ENCODE measurements around the gene SCEL.

The SCEL gene

DNA sequence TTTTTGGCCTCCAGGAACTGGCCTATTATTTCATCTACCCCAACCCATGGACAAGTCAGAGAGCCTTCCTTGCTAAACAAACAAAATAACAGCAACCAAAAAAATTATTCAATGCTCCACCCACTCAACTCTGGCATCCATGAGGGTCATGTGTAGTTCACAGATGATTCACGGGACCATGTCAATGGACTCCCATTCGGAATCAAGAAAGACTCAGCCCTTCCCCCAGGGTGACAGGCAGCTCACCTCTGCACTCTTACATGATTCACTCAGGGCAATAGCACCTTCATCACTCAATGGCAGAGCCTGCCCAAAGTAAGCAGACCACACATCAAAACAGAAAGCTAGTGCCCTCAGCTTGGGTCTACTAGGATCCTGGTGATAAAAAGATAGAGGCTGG, 14.3 kb upstream of the SCEL start:
- DNase-seq (ENCODE audit: low read depth in 3 of 3), result no peak

DNA sequence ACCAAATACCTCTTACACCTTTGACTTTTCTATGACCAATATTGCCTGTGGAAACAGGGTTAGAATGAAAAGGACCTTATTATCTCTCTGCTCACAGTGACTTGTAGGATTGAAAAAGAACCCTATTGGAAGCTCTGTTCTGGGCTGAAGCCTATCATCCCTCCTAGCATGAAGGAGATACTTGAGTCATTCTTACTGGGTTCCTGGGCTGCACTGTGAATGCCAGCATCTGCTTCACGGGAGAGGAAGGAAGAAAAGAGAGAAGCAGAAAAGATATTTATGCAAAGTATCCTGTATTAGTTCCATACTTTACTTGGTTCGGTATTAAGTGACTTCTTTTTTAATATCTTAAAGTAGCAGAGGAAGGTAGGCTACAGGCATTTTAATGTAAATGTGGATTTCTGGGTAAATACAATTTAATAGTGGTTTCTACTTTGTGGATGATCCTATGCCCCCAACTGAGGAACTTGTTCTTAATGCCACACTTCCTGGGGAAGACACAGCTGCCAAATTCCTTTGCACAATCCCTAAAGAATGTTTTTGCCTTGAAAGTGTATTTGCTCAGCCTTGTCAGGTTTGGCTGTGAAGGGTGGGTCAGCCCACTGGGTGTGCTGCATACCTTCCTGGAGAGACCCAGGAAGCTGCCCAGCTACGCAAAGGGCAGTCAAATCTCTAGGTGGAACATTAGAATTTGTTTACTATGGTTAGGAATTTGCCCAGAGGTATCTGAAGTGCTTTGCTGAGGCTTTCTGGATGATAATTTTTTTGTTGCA, 13.7 kb upstream of the SCEL start:
- no peak for DNase-seq (ENCODE audit: low read depth in 3 of 3)

DNA sequence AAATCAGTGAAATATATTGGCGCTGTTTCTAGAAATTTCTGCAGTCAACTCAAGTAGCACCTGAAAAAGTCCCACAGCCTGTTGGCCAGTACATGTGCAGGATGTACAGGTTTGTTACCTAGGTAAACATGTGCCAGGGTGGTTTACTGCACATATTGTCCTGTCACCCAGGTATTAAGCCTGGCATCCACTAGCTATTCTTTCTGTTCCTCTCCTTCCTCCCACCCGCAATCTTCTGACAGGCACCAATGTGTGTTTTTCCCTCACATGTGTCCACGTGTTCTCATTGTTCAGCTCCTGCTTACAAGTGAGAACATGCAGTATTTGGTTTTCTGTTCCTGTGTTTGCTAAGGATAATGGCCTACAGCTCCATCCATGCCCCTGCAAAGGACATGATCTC, 13.1 kb upstream of the SCEL start:
- no peak for DNase-seq (ENCODE audit: low read depth in 3 of 3)

DNA sequence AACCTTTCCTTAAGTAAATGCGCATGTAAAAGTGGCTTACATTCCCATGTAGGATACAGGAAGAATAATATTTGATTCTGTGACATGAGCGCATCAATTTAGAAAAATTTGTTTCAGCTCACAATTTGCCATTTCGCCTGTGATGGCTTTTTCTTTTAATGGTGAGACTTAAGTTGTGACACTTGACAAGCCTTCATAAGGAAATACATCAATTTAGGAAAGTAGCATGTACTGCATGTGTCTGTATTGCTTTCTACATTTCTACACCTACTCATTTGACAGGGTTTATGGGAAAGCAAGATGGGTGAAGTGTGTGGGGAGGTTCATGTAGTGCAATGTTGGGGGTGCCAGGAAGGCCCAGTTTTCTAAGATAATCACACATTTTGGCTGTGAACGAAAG, 12.1 kb upstream of the SCEL start:
- DNase-seq (ENCODE audit: low read depth in 3 of 3), result no peak

DNA sequence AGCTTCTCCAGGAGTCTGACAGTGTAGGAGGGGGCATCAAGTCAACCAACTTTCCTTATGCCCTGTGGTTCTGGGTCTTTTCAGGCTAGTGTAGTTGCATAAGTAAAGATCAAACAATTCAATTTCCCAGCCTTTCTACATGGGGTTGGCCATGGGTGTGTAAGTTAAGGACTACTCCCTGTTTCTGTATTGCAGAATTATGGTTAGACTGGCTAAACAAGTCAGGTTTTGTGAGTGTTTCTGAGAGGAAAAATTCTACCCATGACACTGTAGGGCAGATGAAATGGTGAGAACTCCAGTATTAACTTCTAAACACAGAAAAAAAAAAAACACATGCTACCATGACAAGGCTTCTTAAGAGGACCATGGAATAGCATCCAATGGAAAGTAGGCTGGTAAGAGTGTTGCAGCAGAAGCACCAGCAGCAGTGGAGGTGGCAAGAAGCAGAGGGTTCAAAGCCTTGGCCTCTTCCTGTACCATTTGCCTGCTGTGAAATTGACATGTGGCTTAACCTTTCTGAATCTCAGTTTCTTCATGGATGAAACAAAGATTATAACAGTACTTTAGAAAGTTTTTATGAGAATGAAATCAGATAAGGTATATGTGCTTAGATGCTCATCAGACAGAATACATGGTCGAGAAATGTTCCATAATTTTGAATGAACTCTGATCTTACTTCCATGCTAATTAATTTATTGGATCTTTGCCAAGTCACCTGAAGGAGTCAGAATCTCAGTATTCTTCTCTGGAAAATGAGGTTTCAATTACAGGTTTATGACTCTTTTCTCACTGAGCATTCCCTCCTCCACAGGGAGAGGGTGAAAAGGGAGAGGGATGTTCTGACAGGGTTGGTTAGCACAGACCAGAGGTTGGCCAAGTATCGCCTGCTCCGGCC, 11.4 kb upstream of the SCEL start:
- no peak for DNase-seq (ENCODE audit: low read depth in 3 of 3)

DNA sequence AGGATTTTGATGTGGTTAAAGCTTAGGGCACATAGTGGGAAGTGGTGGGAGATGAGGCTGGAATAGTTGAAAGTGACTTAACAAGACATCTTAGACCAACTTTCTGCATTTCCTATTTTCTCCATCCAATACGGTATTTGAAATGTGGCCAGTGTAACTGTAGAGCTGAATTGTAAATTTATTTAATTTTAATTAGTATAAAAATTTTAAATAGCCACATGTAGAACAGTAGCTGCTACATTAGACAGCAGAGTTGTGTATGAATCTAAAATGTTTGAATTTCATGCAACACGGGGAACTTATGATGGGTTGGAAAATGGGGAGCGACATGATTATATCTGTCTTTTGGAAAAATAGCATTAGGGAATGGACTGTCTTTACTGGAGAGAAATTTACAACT, 7.1 kb upstream of the SCEL start:
- DNase-seq (ENCODE audit: low read depth in 3 of 3), result no peak

DNA sequence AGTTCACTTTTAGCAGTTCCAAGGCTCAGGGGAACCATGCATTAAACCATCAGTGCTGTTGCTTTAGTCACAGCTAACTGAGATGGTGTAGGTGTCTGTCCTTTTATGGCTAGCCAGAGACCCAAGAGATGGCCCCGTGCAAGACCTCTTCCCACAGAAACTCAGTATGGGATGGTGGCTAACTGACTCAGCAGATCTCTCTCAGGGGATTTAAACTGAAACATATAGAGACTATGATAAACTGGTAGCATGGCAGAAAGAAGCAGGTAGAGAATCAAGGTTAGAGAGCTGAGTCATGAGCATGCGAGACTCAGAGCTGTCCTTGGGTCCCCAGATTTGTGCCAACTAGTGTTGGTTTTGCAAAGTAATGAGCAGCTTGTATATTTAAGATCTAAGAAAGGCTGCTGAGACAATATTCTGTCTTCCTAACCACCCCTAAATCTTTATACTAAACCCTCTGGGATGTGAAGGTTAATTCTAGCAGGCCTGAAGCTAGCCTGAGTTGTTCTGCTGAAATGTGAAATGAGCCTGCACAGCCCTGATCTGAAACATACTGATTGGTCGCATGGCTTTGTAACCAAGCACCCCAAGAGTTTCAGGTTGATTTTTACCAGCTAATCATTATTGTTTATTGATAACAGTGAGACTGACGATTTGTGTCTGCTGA, 6.5 kb upstream of the SCEL start:
- DNase-seq (ENCODE audit: low read depth in 3 of 3), result no peak

DNA sequence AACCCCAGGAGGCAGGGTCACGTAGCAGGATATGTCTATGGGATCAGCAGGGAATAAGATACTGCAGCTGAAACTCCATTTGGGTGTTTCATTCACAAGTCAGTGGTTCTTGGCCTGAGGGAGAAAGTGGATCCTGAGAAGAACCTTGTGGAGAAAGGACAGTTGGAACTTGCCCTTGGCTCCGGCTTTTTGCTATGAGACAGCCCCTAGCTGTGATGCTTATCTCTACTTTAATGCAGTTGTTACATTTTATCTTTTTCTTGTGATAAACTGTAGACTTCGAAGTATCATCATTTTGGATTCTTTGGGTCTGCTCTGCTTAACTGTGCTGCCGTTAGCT, 6.0 kb upstream of the SCEL start:
- no peak for DNase-seq (ENCODE audit: low read depth in 3 of 3)

DNA sequence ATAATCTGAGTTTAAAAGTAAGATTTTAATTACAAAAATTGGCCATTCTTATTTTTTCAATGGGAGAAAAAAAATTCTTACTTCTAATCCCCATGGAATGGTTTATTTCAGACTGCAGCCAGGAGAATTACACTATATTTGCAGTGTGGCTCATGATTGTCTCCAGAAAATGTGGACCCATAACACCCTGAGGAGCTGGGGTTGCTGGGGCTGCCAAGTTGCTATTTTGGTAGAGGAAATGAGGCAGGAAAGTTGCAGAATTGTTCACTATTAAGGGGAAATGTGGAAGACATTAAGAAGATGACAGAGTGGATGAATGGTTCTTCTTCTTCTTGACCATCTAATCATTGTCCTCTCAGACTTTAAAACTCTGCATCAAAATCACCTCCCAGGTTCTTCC, 4.6 kb upstream of the SCEL start:
- DNase-seq (ENCODE audit: low read depth in 3 of 3), result no peak

DNA sequence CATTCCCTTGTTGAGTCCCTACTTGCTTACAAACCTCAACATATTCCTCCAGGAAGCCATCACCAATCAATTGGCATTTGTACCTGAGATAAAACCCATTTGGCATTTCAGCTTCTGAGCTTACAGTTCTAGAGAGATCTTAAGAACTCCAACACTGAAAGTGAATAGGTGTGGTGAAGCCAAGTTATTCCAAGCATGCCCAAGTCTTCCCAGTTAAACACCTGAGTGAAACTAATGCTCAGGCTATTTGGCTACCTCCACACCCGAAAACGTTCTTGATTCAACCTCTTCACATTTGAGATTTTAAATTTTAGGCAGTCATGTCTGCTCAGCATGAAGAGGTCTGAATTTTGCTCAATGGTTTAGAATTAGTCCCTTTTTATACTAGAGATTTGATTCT, 2.5 kb upstream of the SCEL start:
- no peak for DNase-seq (ENCODE audit: low read depth in 3 of 3)

DNA sequence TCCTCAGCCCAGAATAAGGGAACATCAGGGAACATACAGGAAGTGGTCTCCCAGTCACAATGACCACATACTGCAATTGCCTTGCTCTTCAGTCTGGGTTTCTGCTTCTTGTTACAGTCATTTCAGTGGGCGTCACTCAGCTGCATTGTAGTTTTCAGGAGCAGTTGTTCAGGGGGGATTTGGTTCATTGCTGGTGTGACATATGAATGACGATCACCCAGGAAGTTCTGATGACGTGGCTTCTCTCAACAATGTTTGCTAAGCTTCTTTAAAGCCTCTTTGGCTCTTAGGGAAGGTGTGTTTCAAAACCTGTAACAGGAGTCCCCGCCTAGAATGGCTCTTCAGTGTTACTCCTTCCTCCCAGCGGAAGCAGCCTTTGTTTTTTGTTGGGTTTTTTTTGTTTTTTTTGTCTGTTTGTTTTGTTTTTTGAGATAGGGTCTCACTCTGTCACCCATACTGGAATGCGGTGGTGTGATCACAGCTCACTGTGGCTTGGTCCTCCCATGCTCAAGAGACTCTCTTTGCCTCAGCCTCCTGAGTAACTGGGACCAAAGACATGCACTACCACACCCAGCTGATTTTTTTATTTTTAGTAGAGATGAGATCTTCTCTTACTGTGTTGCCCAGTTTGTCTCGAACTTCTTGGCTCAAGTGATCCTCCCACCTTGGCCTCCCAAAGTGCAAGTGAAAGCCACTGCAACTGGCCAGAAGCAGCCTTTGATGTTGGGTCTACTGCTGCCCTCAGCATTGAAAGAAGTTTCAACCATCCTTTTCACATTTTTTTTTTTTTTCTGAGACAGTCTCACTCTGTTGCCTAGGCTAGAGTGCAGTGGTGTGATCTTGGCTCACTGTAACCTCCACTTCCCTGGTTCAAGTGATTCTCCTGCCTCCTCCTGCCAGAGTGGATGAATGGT, 1.4 kb upstream of the SCEL start:
- no peak for DNase-seq (ENCODE audit: low read depth in 3 of 3)

DNA sequence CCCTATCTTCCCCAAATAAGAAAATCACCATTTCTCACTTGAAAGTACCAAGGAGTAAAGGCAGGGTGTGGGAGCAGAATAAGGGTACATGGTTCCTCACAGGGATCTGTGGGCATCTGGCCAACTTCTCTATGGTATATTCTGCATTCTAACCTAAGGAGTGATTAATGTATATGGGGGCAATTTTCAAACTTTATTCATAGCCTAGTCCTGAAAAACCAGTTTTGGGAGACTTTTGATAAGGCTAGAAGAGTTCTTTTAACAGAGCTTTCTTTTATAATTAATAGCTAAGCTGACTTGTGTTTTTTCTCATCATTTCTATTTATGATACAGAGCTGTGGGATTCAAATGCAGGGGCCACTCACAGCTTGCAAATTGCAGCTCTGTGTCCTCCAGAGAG, 852 bp downstream of the SCEL start:
- DNase-seq (ENCODE audit: low read depth in 3 of 3), result no peak

DNA sequence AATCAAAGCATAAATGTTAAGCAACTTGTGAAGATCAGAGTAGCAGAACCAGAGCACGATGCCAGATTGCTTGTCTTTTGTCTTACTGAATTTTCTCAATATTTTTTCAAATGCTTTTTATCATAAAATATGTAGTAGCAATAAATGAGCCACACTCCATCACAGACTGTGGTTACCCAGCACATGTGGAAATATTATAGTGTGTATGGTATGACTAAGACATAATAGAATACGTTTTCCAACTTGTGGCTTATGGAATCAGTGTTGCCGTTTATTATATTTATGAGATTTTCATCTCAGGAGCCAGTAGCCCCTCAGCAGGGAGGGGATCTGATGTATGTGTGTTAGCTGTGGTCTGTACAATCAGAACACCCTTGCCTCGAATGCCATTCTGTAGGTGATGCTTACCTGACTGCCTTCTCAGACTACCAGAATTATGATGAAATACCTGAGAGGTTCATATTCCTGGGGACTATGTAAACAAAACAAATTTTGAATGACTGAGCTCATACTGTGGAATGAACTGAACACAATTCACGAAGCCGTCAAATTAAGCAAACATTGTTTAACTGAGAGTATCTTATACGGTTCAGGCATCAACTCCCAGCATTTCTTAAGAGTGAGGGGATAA, 1.9 kb downstream of the SCEL start:
- no peak for DNase-seq (ENCODE audit: low read depth in 3 of 3)

DNA sequence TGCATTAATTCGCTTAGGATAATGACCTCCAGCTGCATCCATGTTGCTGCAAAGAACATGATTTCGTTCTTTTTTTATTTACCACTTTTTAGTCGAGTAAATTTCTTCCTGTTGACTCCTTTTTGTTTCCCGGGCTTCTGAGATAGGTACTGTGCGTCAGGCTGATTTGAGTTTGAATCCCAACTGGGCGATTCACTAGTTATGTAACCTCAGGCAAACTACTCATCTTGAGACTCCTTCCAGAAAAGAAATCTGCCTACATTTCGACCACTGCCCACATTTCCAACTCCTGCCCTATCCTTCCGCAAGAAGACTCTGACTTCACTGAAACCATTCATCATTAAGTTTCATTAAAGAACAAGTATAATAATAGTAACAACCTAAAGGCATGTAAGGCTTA, 8.2 kb downstream of the SCEL start:
- DNase-seq (ENCODE audit: low read depth in 3 of 3), result no peak

DNA sequence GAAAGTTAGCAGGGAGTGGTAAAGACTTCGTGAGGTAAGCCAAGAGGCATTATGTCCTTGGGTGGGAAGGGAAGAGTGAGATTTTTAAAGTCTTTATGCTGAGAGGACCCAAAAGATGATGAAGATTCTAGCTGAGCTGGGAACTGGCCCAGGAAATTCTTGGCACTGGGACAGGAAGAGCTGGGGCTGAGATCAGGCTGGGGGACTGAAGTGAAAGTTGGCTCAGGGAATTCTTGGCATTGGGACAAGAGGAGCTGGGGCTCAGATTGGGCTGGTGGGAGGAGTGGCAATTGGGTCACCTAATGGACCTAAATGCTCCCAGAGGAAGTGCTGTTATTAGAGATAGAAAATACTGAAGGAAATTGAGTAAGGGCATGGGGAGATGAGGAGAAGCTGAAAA, 8.8 kb downstream of the SCEL start:
- DNase-seq (ENCODE audit: low read depth in 3 of 3), result no peak

DNA sequence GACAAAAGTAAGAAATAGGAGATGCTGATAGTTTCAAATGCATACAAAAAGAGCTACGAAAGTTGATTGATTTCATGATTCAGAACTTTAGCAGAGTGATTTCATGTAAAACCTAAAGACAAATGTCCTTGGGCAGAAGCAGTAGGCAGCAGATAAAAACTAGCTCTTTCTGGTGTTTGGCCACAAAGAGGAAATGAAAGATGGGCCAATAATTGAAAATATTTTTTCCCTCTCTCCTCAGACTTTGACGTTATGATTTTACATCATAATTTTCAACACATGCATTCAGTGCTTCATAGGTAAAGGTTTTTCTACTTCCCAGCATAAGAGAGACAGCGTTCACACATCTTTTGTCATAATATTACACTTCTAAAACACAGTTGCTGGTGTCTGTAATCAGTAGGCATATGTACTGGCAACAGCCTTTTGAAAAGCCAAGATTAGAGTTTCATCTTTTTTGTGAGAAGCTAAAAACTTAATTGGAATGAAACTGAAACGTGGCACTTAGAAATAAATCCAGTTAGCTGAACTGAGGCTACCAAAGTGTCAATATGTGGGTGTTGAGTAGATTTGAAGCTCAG, 9.3 kb downstream of the SCEL start:
- DNase-seq (ENCODE audit: low read depth in 3 of 3), result no peak

DNA sequence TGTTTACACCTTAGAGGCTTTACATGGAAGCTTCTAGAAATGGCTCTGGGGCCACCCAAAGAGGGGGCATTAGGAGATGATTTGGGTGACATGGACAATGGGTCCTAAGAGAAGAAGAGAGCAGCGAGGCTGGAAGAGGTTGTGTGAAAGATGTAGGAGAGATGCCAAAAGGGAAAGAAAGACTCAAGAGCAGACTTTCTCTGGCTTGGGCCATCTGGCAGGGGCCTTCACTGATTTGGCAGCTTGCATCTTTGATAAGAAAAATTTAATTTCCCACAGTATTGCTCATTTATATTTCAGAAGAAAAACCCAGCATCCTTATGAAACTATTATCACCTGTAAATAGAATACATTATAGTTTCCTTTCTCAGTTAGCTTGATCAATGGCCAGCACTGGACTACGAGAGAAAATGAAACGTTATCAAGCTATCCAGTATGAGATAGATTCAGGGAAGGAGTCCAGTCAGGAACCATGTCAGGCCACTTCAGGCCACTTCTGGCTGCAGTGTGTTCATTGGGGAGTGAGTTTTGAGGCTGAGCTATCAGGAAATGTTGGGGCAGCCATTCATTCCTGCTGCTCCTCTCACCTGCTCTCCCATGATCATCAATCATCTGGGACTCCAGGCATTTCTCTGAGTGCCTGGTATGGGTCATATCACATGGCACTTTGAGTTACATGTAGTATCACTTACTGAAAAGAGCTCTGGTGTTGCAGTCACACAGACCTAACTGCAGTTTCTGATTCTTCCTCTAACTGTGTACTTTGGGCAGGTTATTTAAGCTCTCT, 10.3 kb downstream of the SCEL start:
- no peak for DNase-seq (ENCODE audit: low read depth in 3 of 3)

DNA sequence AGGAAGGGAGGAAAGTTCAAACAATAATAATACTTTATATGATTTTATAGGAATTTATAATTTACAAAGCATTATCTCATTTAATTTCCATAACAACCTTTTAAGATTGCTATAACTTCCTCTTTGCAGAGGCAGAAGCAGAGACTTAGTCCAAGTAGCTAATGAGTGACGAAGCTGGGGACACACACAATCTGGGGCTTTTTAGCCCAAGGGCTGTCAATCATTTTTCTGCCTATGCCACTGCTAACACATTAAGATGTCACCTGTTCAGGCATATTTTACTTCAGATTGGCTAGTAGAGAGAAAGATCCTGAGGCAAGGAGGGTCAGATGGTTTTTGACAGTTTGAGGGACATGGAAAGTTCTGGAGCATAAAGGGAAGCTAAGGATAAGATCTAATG, 12.6 kb downstream of the SCEL start:
- no peak for DNase-seq (ENCODE audit: low read depth in 3 of 3)

DNA sequence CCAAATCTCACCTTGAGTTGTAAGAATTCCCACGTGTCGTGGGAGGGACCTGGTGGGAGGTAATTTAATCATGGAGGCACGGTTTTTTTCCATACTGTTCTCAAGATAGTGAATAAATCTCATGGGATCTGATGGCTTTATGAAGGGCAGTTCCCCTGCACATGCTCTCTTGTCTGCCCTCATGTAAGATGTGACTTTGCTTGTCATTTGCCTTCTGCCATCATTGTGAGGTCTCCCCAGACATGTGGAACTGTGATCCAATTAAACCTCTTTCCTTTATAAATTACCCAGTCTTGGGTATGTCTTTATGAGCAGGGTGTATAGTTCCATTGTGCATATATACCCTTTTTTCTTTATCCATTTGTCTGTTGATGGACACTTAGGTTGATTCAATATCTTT, 13.1 kb downstream of the SCEL start:
- DNase-seq (ENCODE audit: low read depth in 3 of 3), result no peak

DNA sequence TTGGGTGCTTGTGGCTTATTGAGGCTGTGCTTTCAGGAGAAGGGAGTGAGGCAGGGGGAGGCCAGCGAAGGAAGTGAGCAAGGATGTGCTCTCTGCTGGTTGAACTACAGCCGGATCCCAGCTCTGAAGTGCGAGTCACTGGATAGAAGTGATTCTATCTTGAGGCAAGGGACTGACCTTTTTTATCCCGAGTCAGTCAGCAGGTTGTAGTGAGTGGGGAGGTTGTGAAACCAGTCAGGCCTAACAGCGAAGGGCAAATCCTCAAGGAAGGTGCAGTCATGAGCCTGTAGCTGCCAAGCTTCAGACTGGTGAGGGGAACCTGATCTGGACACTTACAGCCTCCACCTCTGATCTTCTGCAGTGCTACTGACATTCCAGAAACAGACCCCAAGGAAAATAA, 18.6 kb downstream of the SCEL start:
- DNase-seq (ENCODE audit: low read depth in 3 of 3), result no peak

Measured in stimulated activated CD4-positive, alpha-beta T cell treated with anti-CD3 and anti-CD28 coated beads, TNF-alpha, amount 100 ng/mL, for 24 hours (primary cell).